ENCODE results near the gene EDA. TPM values are rescaled to one million over a fixed set of nuclear protein-coding genes. Genes with fewer than 3 reads are reported as not detected.
"Not testable (repeated sequence)": the region's sequence is repeated elsewhere in the genome, so short reads cannot be mapped to it uniquely, and the experiment has no call there.

EDA gene
- total RNA-seq, 1 donor from 2014 or later = 1.8 TPM

DNA sequence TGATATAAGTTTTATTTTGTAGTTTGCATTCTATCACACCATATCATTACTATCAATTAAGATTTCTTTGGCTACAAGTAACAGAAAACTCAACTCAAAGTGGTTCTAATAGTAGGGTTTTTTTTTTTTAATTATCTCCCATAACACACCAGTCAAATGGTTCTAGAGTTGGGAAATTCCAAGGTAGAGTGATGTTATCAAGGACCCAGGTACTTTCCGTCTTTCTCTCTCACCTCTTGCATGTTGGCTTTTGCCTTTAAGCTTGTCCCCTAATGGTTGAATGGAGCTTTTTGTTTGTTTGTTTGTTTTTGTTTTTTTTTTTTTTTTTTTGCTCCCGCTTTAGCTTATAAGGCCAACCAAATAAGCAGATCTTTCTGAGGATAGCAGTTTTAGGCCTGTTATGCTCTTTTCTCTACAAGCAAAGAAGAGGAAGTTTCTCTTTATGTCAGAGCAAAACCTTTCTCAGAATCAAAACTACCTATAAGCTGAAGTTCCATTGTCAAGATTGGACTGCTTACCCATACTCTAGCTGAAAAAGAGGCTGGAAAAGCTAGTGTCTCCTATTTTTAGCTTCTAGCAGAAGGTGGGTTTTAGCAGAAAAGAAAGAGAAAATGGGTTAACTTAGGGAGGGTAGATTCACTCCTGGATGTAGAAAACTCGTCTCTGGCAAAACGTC lies 177.5 kb downstream of the EDA start:
- no peaks in the 10 kb centered on the region for H3K27me3 Mint-ChIP-seq
- DNase-seq = no peak

GRCh38 chrX:69795702-69796101 lies 179.8 kb downstream of the EDA start:
- Mint-ChIP-seq H3K4me3 (no peak overlapping the region), H3K36me3 (ENCODE audit: low read depth) (no peaks in the 10 kb centered on the region), H3K27me3 (no peaks in the 10 kb centered on the region), H3K4me1 (no peaks in the 10 kb centered on the region), H3K9me3 (peaks cover 4% of the 10 kb centered on the region), H3K27ac (no peak overlapping the region)
- DNase-seq = no peak
- intact Hi-C loops (cut with micrococcal nuclease) = no loop called here

More for the DNA sequence above, 177.5 kb downstream of the EDA start:
- Mint-ChIP-seq H3K4me3 (no peak overlapping the region), H3K27ac (no peak overlapping the region), H3K9me3 (peaks cover 6% of the 10 kb centered on the region), H3K4me1 (no peaks in the 10 kb centered on the region), H3K36me3 (ENCODE audit: low read depth) (no peaks in the 10 kb centered on the region)
- intact Hi-C loops (cut with micrococcal nuclease) = no loop called here

DNA sequence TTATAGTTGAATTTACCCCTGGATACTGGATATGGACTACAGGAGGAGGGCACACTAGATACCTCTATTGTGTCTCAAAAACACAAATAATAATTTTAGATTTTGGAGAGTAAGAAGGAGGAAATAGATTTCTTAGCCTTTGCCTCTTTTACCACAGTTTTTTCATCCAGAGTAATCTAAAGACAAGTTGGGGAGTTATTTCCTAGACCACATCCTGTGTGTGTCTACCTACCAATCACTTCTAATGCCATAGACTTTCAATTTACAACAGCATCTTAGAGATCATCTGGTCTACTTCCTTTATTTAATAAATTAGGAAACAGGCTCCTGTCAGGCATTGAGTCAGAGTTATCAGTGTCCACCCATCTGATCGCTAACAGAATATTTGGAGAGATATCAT lies 191.5 kb downstream of the EDA start:
- Mint-ChIP-seq H3K27me3 (no peaks in the 10 kb centered on the region), H3K4me3 (no peak overlapping the region), H3K9me3 (peaks cover 5% of the 10 kb centered on the region), H3K27ac (no peak overlapping the region), H3K4me1 (peaks cover 10% of the 10 kb centered on the region), H3K36me3 (ENCODE audit: low read depth) (no peaks in the 10 kb centered on the region)
- no peak for DNase-seq
- intact Hi-C loops (cut with micrococcal nuclease) = loop anchor here (5.0 kb wide), 1 partner anchor 175 kb away; no protein-coding TSS in a partner anchor

- no peak for DNase-seq
- peaks cover 5% of the 10 kb centered on the region for H3K9me3 Mint-ChIP-seq
- no peaks in the 10 kb centered on the region for H3K27me3 Mint-ChIP-seq
- H3K4me1 Mint-ChIP-seq = peaks cover 10% of the 10 kb centered on the region
- no peaks in the 10 kb centered on the region for H3K36me3 Mint-ChIP-seq (ENCODE audit: low read depth)
- no peak overlapping the region for H3K4me3 Mint-ChIP-seq
- intact Hi-C loops (cut with micrococcal nuclease) = loop anchor here (5.0 kb wide), 1 partner anchor 176 kb away; no protein-coding TSS in a partner anchor
- H3K27ac Mint-ChIP-seq = no peak overlapping the region
Observed at GRCh38 chrX:69808375-69808774, 192.5 kb downstream of the EDA start.

DNA sequence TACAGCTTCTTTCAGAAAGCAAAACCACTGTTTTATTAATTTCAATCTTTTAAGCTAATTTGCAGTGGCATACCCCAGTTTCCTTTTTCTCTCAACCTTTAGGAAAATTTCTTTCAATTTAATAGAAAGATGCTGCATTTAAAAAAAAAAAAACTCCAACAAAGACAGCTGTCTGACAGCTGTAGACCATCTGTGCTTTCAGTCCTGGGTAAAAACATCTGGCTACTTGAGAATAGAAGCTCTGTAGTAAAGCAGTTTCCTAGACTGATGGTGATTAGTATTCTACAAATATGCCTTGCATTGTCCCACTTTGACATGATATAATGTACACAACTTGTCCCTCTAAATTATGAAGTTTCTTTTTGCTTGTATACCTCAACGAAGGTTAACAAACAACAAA lies 197.8 kb downstream of the EDA start:
- Mint-ChIP-seq H3K27ac (no peak overlapping the region), H3K27me3 (no peaks in the 10 kb centered on the region)
- intact Hi-C loops (cut with micrococcal nuclease) = no loop called here

DNA sequence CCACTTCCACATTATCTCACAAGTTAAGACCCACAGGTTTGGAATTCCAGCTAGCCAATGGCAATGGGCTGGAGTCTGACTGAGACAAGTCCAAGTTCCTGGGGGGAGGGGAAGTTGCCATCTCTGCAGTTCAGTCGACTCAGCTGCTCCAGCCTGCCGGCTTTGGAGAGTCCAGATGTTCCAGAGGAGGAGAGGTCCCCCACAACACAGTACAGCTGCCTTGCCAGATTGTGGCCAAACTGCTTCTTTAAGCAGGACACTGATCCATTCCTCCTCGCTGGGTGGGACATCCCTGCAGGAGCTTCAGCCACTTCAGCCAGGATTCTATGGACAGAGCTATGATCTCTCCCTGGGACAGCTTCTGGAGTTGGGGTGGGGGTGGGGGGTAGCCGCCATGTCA lies 199.2 kb downstream of the EDA start:
- no peak overlapping the region for H3K4me3 Mint-ChIP-seq
- H3K9me3 Mint-ChIP-seq = peaks cover 12% of the 10 kb centered on the region
- no peak for DNase-seq
- H3K36me3 Mint-ChIP-seq (ENCODE audit: low read depth) = no peaks in the 10 kb centered on the region
- no peak overlapping the region for H3K27ac Mint-ChIP-seq
- H3K4me1 Mint-ChIP-seq = peaks cover 1% of the 10 kb centered on the region
- intact Hi-C loops (cut with micrococcal nuclease) = no loop called here
- no peaks in the 10 kb centered on the region for H3K27me3 Mint-ChIP-seq

More for the DNA sequence above, 197.8 kb downstream of the EDA start:
- Mint-ChIP-seq H3K4me1 (peaks cover 1% of the 10 kb centered on the region), H3K36me3 (ENCODE audit: low read depth) (no peaks in the 10 kb centered on the region), H3K4me3 (no peak overlapping the region), H3K9me3 (peaks cover 9% of the 10 kb centered on the region)
- no peak for DNase-seq

- no peak overlapping the region for H3K27ac Mint-ChIP-seq
- intact Hi-C loops (cut with micrococcal nuclease) = no loop called here
- no peak for DNase-seq
- no peaks in the 10 kb centered on the region for H3K36me3 Mint-ChIP-seq (ENCODE audit: low read depth)
- peaks cover 12% of the 10 kb centered on the region for H3K9me3 Mint-ChIP-seq
- H3K4me1 Mint-ChIP-seq = peaks cover 1% of the 10 kb centered on the region
- H3K4me3 Mint-ChIP-seq = no peak overlapping the region
- H3K27me3 Mint-ChIP-seq = no peaks in the 10 kb centered on the region
Observed at GRCh38 chrX:69815519-69815918, 199.6 kb downstream of the EDA start.

DNA sequence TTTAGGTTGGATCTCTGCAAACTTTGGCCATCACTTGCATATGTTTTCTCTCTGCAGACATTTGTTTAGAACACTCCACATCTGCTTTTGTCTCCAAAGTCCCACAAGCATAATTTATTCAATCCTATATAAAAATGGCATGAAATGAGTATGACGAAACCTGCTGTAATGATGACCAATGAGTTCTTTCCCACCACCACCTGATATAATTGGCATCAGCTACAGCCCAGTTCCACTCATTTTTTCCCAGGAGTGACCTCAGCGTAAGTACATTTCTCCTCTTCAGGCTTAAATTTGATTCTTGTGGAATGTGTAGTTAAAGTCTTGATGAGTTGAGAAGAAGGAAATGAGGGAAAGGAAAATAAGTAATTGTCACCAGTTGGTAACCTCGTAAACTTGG lies 228.7 kb downstream of the EDA start:
- no peaks in the 10 kb centered on the region for H3K9me3 Mint-ChIP-seq
- no peak overlapping the region for H3K27ac Mint-ChIP-seq
- no peak overlapping the region for H3K4me3 Mint-ChIP-seq
- intact Hi-C loops (cut with micrococcal nuclease) = no loop called here
- DNase-seq = no peak
- no peaks in the 10 kb centered on the region for H3K4me1 Mint-ChIP-seq
- no peaks in the 10 kb centered on the region for H3K36me3 Mint-ChIP-seq (ENCODE audit: low read depth)
- no peaks in the 10 kb centered on the region for H3K27me3 Mint-ChIP-seq

- H3K27me3 Mint-ChIP-seq; H3K27ac Mint-ChIP-seq; H3K9me3 Mint-ChIP-seq; DNase-seq; H3K4me3 Mint-ChIP-seq; intact Hi-C loops (cut with micrococcal nuclease); H3K36me3 Mint-ChIP-seq (ENCODE audit: low read depth); H3K4me1 Mint-ChIP-seq: not testable (repeated sequence)
Observed at GRCh38 chrX:69859999-69860398, 244.1 kb downstream of the EDA start.

DNA sequence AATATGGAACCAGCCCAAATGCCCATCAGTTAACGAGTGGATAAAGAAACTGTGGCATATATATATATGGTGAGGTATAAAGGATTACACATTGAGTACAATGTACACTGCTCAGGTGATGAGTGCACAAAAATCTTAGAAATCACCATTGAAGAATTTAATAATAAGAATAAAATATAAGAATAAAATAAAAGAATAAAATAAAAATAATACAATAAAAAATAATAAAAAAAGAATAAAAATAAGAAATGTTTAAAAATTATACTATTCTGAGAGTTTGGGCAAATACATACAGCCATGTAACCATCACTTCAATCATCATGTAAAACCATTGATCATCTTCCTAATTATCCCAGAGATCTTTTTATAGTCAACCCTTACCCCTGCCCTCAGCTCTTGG lies 260.3 kb downstream of the EDA start:
- Mint-ChIP-seq H3K9me3 (no peaks in the 10 kb centered on the region), H3K36me3 (ENCODE audit: low read depth) (no peaks in the 10 kb centered on the region), H3K4me3 (no peak overlapping the region), H3K27ac (no peak overlapping the region), H3K4me1 (no peaks in the 10 kb centered on the region), H3K27me3 (no peaks in the 10 kb centered on the region)
- no peak for DNase-seq
- intact Hi-C loops (cut with micrococcal nuclease) = no loop called here

DNA sequence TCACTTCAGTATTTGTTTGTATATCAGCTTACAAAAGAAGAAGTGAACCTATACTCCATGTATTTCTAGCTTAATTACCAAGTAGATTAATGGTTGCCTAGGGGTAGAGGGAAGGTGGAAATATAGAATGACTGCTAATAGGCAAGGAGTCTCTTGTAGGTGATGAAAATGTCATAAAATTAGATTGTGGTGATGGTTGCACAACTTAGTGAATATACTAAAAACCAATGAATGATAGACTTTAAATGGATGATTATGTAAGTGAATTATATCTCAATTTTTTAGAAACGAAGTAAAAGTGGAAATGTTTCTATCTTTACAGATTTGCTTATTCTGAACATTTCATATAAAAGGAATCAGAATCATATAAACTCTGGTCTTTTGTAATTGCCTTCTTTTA lies 268.3 kb downstream of the EDA start:
- intact Hi-C loops (cut with micrococcal nuclease) = no loop called here
- no peak overlapping the region for H3K27ac Mint-ChIP-seq
- H3K4me1 Mint-ChIP-seq = no peaks in the 10 kb centered on the region
- DNase-seq = no peak
- H3K4me3 Mint-ChIP-seq = no peak overlapping the region
- no peaks in the 10 kb centered on the region for H3K36me3 Mint-ChIP-seq (ENCODE audit: low read depth)
- peaks cover 4% of the 10 kb centered on the region for H3K9me3 Mint-ChIP-seq
- H3K27me3 Mint-ChIP-seq = no peaks in the 10 kb centered on the region

GRCh38 chrX:69896046-69896445 lies 280.1 kb downstream of the EDA start:
- Mint-ChIP-seq H3K4me1 (no peaks in the 10 kb centered on the region), H3K9me3 (no peaks in the 10 kb centered on the region), H3K27me3 (no peaks in the 10 kb centered on the region), H3K27ac (no peak overlapping the region), H3K36me3 (ENCODE audit: low read depth) (no peaks in the 10 kb centered on the region), H3K4me3 (no peak overlapping the region)
- intact Hi-C loops (cut with micrococcal nuclease) = no loop called here
- no peak for DNase-seq

GRCh38 chrX:69900491-69900890 lies 284.6 kb downstream of the EDA start:
- no peak overlapping the region for H3K27ac Mint-ChIP-seq
- no peaks in the 10 kb centered on the region for H3K9me3 Mint-ChIP-seq
- no peaks in the 10 kb centered on the region for H3K27me3 Mint-ChIP-seq
- no peak for DNase-seq
- intact Hi-C loops (cut with micrococcal nuclease) = no loop called here
- H3K4me1 Mint-ChIP-seq = no peaks in the 10 kb centered on the region
- no peak overlapping the region for H3K4me3 Mint-ChIP-seq
- H3K36me3 Mint-ChIP-seq (ENCODE audit: low read depth) = no peaks in the 10 kb centered on the region

GRCh38 chrX:69906447-69906846 lies 290.5 kb downstream of the EDA start:
- Mint-ChIP-seq H3K27ac (no peak overlapping the region), H3K27me3 (no peaks in the 10 kb centered on the region), H3K9me3 (no peaks in the 10 kb centered on the region), H3K4me3 (no peak overlapping the region), H3K36me3 (ENCODE audit: low read depth) (no peaks in the 10 kb centered on the region), H3K4me1 (no peaks in the 10 kb centered on the region)
- intact Hi-C loops (cut with micrococcal nuclease) = no loop called here
- DNase-seq = no peak

DNA sequence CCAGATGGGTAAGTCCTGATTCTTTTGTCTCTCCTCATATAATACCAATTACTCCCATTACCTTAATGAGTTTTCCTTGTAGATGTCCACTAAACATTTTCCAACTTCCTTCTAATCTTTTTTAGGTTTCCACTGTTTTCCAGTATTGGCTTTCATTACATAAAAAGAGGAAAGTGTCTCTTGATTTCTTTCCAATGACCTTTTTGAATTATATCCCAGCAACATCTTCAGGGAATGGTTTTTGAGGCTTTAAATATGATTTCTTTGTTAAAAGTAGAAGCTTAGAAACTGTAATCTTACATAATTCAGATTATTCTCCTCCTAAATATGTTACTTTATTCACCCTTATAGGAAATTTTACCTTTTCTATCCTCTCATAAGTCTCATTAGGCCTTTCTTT lies 298.9 kb downstream of the EDA start:
- no peaks in the 10 kb centered on the region for H3K27me3 Mint-ChIP-seq
- intact Hi-C loops (cut with micrococcal nuclease) = no loop called here
- no peaks in the 10 kb centered on the region for H3K9me3 Mint-ChIP-seq
- no peaks in the 10 kb centered on the region for H3K4me1 Mint-ChIP-seq
- no peaks in the 10 kb centered on the region for H3K36me3 Mint-ChIP-seq (ENCODE audit: low read depth)
- no peak overlapping the region for H3K27ac Mint-ChIP-seq
- H3K4me3 Mint-ChIP-seq = no peak overlapping the region
- DNase-seq = no peak

Data from activated CD4-positive, alpha-beta T cell treated with anti-CD3 and anti-CD28 coated beads, Interleukin-2, amount 10 ng/mL, durations not matched to agents 24 days and 14 days (primary cell).